Right kidney (tissue), 9 donors: ENCODE data around the gene NMNAT2.
A peak's percentile ranks its signal among the peaks of the same experiment; 100 is the strongest.
"Not testable (repeated sequence)": the region's sequence is repeated elsewhere in the genome, so short reads cannot be mapped to it uniquely, and the experiment has no call there.

Experiments used
- DNase-seq: peaks from one replicate; pipeline ENCODE4 v3.0.0-alpha.2; 2016
- long read RNA-seq, 8 donors: transcript quantifications; one replicate each; lab custom pipeline, GENCODE V29; 2026

Gene NMNAT2
- long read RNA-seq, donor 1 = 0 reads
- long read RNA-seq, donor 2 = 0 reads
- long read RNA-seq, donor 3, partial matches to known transcripts = 0 of 1 reads
- long read RNA-seq, donor 3, other reads (novel, unspliced or antisense) = 0 of 1 reads
- long read RNA-seq, donor 4, full-length matches to known transcripts = 1 of 1 reads
- long read RNA-seq, donor 4, partial matches to known transcripts = 0 of 1 reads
- long read RNA-seq, donor 4, other reads (novel, unspliced or antisense) = 0 of 1 reads
- long read RNA-seq, donor 5, partial matches to known transcripts = 0 of 1 reads
- long read RNA-seq, donor 5, other reads (novel, unspliced or antisense) = 0 of 1 reads
- long read RNA-seq, donor 6 = 0 reads
- long read RNA-seq, donor 7, partial matches to known transcripts = 0 of 2 reads
- long read RNA-seq, donor 7, other reads (novel, unspliced or antisense) = 0 of 2 reads
- long read RNA-seq, donor 8, partial matches to known transcripts = 0 of 1 reads
- long read RNA-seq, donor 8, other reads (novel, unspliced or antisense) = 0 of 1 reads

- DNase-seq = peak; percentile 43
Measured at GRCh38 chr1:183417772-183418491, at the start of gene NMNAT2. Gene NMNAT2, minus strand, starts transcription at chr1:183418380. Its CDS starts 113 bp downstream, at chr1:183418267.

GRCh38 chr1:183467687-183468086, 49.5 kb upstream of the NMNAT2 start:
- DNase-seq = no peak

GRCh38 chr1:183466781-183467180, 48.6 kb upstream of the NMNAT2 start:
- no peak for DNase-seq

- DNase-seq = no peak
Measured at GRCh38 chr1:183463566-183463965, 45.4 kb upstream of the NMNAT2 start.

GRCh38 chr1:183461350-183461749, 43.2 kb upstream of the NMNAT2 start:
- DNase-seq = no peak

GRCh38 chr1:183460596-183460995, 42.4 kb upstream of the NMNAT2 start:
- DNase-seq = no peak

- no peak for DNase-seq
Measured at GRCh38 chr1:183457449-183457848, 39.3 kb upstream of the NMNAT2 start.

- DNase-seq = no peak
Measured at GRCh38 chr1:183456826-183457225, 38.6 kb upstream of the NMNAT2 start.

- DNase-seq = no peak
Measured at GRCh38 chr1:183454377-183454776, 36.2 kb upstream of the NMNAT2 start.

GRCh38 chr1:183450093-183450492, 31.9 kb upstream of the NMNAT2 start:
- no peak for DNase-seq

GRCh38 chr1:183449223-183449770, 31.1 kb upstream of the NMNAT2 start:
- no peak for DNase-seq

- no peak for DNase-seq
Measured at GRCh38 chr1:183444243-183444642, 26.1 kb upstream of the NMNAT2 start.

- no peak for DNase-seq
Measured at GRCh38 chr1:183443466-183443865, 25.3 kb upstream of the NMNAT2 start.

GRCh38 chr1:183443011-183443410, 24.8 kb upstream of the NMNAT2 start:
- no peak for DNase-seq

- no peak for DNase-seq
Measured at GRCh38 chr1:183438060-183438459, 19.9 kb upstream of the NMNAT2 start.

GRCh38 chr1:183435497-183435896, 17.3 kb upstream of the NMNAT2 start:
- no peak for DNase-seq

- DNase-seq = no peak
Measured at GRCh38 chr1:183433703-183434102, 15.5 kb upstream of the NMNAT2 start.

GRCh38 chr1:183432548-183432875, 14.3 kb upstream of the NMNAT2 start:
- DNase-seq = no peak

- no peak for DNase-seq
Measured at GRCh38 chr1:183431840-183432547, 13.8 kb upstream of the NMNAT2 start.

- DNase-seq = not testable (repeated sequence)
Measured at GRCh38 chr1:183427591-183427990, 9.4 kb upstream of the NMNAT2 start.

GRCh38 chr1:183424691-183425090, 6.5 kb upstream of the NMNAT2 start:
- no peak for DNase-seq

- no peak for DNase-seq
Measured at GRCh38 chr1:183423541-183423940, 5.4 kb upstream of the NMNAT2 start.

GRCh38 chr1:183419399-183419798, 1.2 kb upstream of the NMNAT2 start:
- no peak for DNase-seq
